Measurements from ENCODE around the gene CCN5. TPM values are rescaled to one million over a fixed set of nuclear protein-coding genes. Genes with fewer than 3 reads are reported as not detected.
"Not testable (repeated sequence)": the region's sequence is repeated elsewhere in the genome, so short reads cannot be mapped to it uniquely, and the experiment has no call there.

CCN5 gene
- total and polyA plus RNA-seq, 2 of the 13 experiments (the other 11 are each of a cell fraction or from before 2014, with no cell fraction given) = 0.12 TPM; not detected in 1

- 0 out of 2 replicates have a peak, but pooled peaks have one; percentile 21 for TF ChIP-seq ZMYM3 (CRISPR knock-in tag; IDR thresholded peaks at IDR 0.05)
- no peak for TF ChIP-seq POLR2G (IDR thresholded peaks at IDR 0.05; ENCODE audit: low read depth, low read length)
- TF ChIP-seq XBP1 (CRISPR knock-in tag; IDR thresholded peaks at IDR 0.05) = no peak
- TF ChIP-seq PHF8 (CRISPR knock-in tag; IDR thresholded peaks at IDR 0.05) = no peak
- TF ChIP-seq DNMT3B (CRISPR knock-in tag; conservative IDR thresholded peaks at IDR 0.05) = no peak
- no peak for TF ChIP-seq ZNF879 (CRISPR knock-in tag; IDR thresholded peaks at IDR 0.05)
- TF ChIP-seq ZMYM2 (CRISPR knock-in tag; IDR thresholded peaks at IDR 0.05) = no peak
- TF ChIP-seq HNRNPH1 (optimal IDR thresholded peaks at IDR 0.05; ENCODE audit: low read depth, low read length) = no peak
- 0 out of 2 replicates have a peak, but pooled peaks have one; percentile 24 for TF ChIP-seq ZNF331 (CRISPR knock-in tag; IDR thresholded peaks at IDR 0.05)
- TF ChIP-seq ZNF12 (CRISPR knock-in tag; IDR thresholded peaks at IDR 0.05) = peak; percentile 100
- TF ChIP-seq POGK (CRISPR knock-in tag; conservative IDR thresholded peaks at IDR 0.05) = no peak
- no peak for TF ChIP-seq ZNF441 (CRISPR knock-in tag; IDR thresholded peaks at IDR 0.05; ENCODE audit: borderline replicate concordance)
Observed at GRCh38 chr20:44696315-44696714, 18.9 kb upstream of the CCN5 start (continued).

- ATAC-seq; CTCF ChIA-PET (ENCODE audit: low intra/inter-chr PET ratio, low total read pairs); POLR2A ChIA-PET; H3K36me3 ChIP-seq (replicated peaks in 1 of 2; ENCODE audit: control insufficient read depth in 1 of 2, insufficient read depth in 2 of 2, low read length in 2 of 2); DNase-seq (ENCODE audit: low spot score); H3K79me2 ChIP-seq (ENCODE audit: insufficient read depth, low read length); in situ Hi-C loops (cut with HindIII; ENCODE audit: extremely low pct_ligation_motif_present, low pct_unique_long_range_greater_than_20kb); H3K4me2 ChIP-seq (ENCODE audit: low read depth, low read length); H3K9me3 ChIP-seq (ENCODE audit: low read length); FAIRE-seq; intact Hi-C loops (cut with micrococcal nuclease; ENCODE audit: unreplicated experiment); H3K9ac ChIP-seq (ENCODE audit: insufficient read depth, low read depth, low read length); BruUV-seq (replicated peaks); H3K4me3 ChIP-seq (replicated peaks in 1 of 3; ENCODE audit: insufficient read depth in 1 of 3, low read depth in 2 of 3, low read length in 3 of 3); H4K20me1 ChIP-seq (ENCODE audit: insufficient read depth, low read length); H3K27ac ChIP-seq (ENCODE audit: extremely low read length, insufficient read depth, low read length); H2AFZ ChIP-seq (ENCODE audit: low read length): not testable (repeated sequence)
- Histone ChIP-seq H3K4me1 (ENCODE audit: insufficient read depth, low read length) (peaks cover 16% of the 10 kb centered on the region), H3K27me3 (ENCODE audit: control insufficient read depth in 1 of 2, insufficient read depth in 2 of 2, low read length in 2 of 2) (peaks cover 4 to 21% of the 10 kb centered on the region in 2 experiments; a peak in 3 of 5 replicates)
- WGBS (ENCODE audit: low lambda C conversion rate) = 13% methylated on average over 5 of the region's 5 CpGs
Observed at GRCh38 chr20:44697041-44697440, 18.1 kb upstream of the CCN5 start.
